DOHH2 (cell line): Measurements from ENCODE around the gene CLTA.

ENCODE experiments used
- H3F3A ChIP-seq: fragments of 200-600 bp; sonication (generic), shearing (Covaris generic); 2 replicates; pipeline ENCODE4 v1.6.0; 2016; ENCODE audit warnings: antibody characterized with exemption, mild to moderate bottlenecking; ENCODE audit not compliant: control insufficient read depth, insufficient read depth
- H3K27ac ChIP-seq: fragments of 200-600 bp; sonication (generic); 2 replicates; pipeline ENCODE4 v1.5.1; 2014; ENCODE audit warnings: low read depth, mild to moderate bottlenecking, low read length, moderate library complexity
- H3K27me3 ChIP-seq: fragments of 200-600 bp; sonication (generic); 2 replicates; pipeline ENCODE4 v1.6.1; 2014; ENCODE audit warnings: mild to moderate bottlenecking, low read length, mixed read lengths; ENCODE audit not compliant: control insufficient read depth
- H3K36me3 ChIP-seq: fragments of 200-600 bp; sonication (generic); 2 replicates; pipeline ENCODE4 v1.6.1; 2014; ENCODE audit warnings: mild to moderate bottlenecking, low read length, moderate library complexity, mixed read lengths; ENCODE audit not compliant: control insufficient read depth
- H3K4me1 ChIP-seq: fragments of 200-600 bp; sonication (generic); 2 replicates; pipeline ENCODE4 v1.6.1; 2014; ENCODE audit warnings: mild to moderate bottlenecking, low read length, mixed read lengths; ENCODE audit not compliant: control insufficient read depth
- H3K4me2 ChIP-seq: fragments of 200-600 bp; sonication (generic); 2 replicates; pipeline ENCODE4 v1.6.0; 2014; ENCODE audit warnings: mild to moderate bottlenecking, low read length, moderate library complexity
- H3K4me3 ChIP-seq: fragments of 200-600 bp; sonication (generic); 2 replicates; pipeline ENCODE4 v1.5.1; 2014; ENCODE audit warnings: mild to moderate bottlenecking, low read length, mixed read lengths
- H3K79me2 ChIP-seq: fragments of 200-600 bp; sonication (generic); 2 replicates; pipeline ENCODE4 v1.6.1; 2014; ENCODE audit warnings: mild to moderate bottlenecking, low read length, mixed read lengths; ENCODE audit not compliant: control insufficient read depth
- H3K9me2 ChIP-seq: fragments of 200-600 bp; sonication (generic); replicated peaks from 2 replicates; pipeline ENCODE4 v1.6.1; 2014; ENCODE audit warnings: mild to moderate bottlenecking, low read length, mixed read lengths; ENCODE audit not compliant: control insufficient read depth
- H3K9me3 ChIP-seq: fragments of 200-600 bp; sonication (generic); 2 replicates; pipeline ENCODE4 v1.6.1; 2014; ENCODE audit warnings: antibody characterized with exemption, low read length, mixed read lengths; ENCODE audit not compliant: control insufficient read depth, insufficient read depth
- H4K20me1 ChIP-seq: fragments of 200-600 bp; sonication (generic); 2 replicates; pipeline ENCODE4 v1.6.0; 2014; ENCODE audit warnings: low read depth, mild to moderate bottlenecking, antibody characterized with exemption, low read length, moderate library complexity; ENCODE audit not compliant: control insufficient read depth, insufficient read depth
- EZH2phosphoT487 ChIP-seq: fragments of 200-600 bp; sonication (generic); IDR thresholded peaks from 2 replicates; pipeline ENCODE4 v1.6.1; 2017; ENCODE audit warnings: borderline replicate concordance, mild to moderate bottlenecking, antibody characterized with exemption, low read length, moderate library complexity, mixed read lengths
- TF ChIP-seq, protein P1 (sequence below): fragments of 200-600 bp; sonication (generic); IDR thresholded peaks from one replicate; pipeline ENCODE4 v1.5.1; 2014; ENCODE audit warnings: antibody characterized with exemption, mild to moderate bottlenecking, low read depth, low read length; ENCODE audit not compliant: poor library complexity, severe bottlenecking

CLTA gene

DNA sequence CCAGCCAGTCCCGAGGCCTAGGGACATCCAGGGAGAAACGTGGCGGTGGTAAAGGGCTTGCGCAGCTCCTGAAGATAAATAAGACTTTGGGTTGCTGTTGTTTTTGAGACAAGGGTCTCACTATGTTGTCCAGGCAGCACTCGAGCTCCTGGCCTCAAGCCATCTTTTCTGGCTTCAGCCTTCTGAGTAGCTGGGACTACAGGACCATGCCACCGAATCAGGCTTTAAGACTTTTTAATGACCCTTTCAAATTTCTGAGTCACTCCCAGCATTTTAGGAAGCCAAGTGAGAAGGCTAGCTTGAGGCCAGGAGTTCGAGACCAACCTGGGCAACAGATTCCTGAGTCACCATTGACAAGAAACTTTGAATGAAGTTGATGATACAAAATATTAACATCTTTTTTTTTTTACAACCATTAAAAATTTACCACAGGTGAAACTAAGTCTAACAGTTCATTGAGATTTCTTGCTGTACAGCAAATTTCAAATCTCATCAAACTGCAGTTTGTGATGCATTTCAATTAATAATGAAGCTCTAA is 68.3 kb downstream of the CLTA start:
- Histone ChIP-seq H3K27ac (0 out of 2 replicates have a peak overlapping the region, but pooled peaks have one; percentile 87), H3K27me3 (no peaks in the 10 kb centered on the region), H3K4me3 (peak overlapping the region; percentile 83), H3K79me2 (peaks cover 40% of the 10 kb centered on the region), H3K9me2 (no peaks in the 10 kb centered on the region), H3K9me3 (no peaks in the 10 kb centered on the region), H4K20me1 (no peaks in the 10 kb centered on the region), H3K4me1 (peaks cover 16% of the 10 kb centered on the region), H3K36me3 (peaks cover 10% of the 10 kb centered on the region), H3F3A (peaks cover 8% of the 10 kb centered on the region; the same call in 1 of the 2 replicates), H3K4me2 (peak overlapping the region; percentile 78)
- TF ChIP-seq, protein P1, sequence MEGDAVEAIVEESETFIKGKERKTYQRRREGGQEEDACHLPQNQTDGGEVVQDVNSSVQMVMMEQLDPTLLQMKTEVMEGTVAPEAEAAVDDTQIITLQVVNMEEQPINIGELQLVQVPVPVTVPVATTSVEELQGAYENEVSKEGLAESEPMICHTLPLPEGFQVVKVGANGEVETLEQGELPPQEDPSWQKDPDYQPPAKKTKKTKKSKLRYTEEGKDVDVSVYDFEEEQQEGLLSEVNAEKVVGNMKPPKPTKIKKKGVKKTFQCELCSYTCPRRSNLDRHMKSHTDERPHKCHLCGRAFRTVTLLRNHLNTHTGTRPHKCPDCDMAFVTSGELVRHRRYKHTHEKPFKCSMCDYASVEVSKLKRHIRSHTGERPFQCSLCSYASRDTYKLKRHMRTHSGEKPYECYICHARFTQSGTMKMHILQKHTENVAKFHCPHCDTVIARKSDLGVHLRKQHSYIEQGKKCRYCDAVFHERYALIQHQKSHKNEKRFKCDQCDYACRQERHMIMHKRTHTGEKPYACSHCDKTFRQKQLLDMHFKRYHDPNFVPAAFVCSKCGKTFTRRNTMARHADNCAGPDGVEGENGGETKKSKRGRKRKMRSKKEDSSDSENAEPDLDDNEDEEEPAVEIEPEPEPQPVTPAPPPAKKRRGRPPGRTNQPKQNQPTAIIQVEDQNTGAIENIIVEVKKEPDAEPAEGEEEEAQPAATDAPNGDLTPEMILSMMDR: no peak
- no peak for TF ChIP-seq EZH2phosphoT487
